OCI-M2 (cell line): Measurements from ENCODE around the gene KCNIP1.

Source experiments
- DNase-seq: peaks from one replicate; lab custom pipeline; 2025; ENCODE audit not compliant: unreplicated experiment; lab: John Stamatoyannopoulos, UW

KCNIP1 gene

GRCh38 chr5:170562166-170562874 lies 58.5 kb downstream of the KCNIP1 start:
- no peak for DNase-seq

- no peak for DNase-seq
Observed at GRCh38 chr5:170562875-170563228, 59.0 kb downstream of the KCNIP1 start.

DNA sequence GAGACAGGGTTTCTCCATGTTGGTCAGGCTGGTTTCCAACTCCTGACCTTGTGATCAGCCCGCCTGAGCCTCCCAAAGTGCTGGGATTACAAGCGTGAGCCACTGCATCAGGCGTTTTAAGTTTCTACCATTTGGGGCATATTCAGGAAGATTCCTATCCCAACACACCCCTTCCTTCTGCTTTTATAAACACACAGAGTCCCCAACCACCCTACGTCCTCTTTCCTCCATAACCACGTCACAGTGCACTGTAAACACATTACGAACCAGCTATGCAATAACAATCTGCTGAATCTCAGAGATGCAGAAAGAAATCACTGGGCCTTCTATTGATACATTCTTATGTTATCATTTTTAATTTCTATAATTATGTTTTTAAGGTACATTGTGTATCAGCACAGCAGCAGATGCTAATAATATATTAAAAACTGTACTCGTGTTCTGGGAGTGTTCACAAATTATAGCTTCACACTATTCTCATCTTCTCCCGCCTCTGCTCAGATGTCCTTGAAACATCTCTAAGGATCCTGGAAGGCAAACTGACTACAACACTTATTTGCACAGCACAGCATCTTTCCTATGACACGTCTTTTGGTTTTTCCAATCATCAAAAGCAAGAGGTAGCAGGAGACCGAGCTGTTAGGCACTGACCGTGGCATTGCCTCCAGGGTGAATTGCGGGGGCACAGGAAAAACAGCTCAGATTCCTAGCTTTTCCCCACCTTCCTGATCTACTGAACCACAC lies 60.2 kb downstream of the KCNIP1 start:
- no peak for DNase-seq

DNA sequence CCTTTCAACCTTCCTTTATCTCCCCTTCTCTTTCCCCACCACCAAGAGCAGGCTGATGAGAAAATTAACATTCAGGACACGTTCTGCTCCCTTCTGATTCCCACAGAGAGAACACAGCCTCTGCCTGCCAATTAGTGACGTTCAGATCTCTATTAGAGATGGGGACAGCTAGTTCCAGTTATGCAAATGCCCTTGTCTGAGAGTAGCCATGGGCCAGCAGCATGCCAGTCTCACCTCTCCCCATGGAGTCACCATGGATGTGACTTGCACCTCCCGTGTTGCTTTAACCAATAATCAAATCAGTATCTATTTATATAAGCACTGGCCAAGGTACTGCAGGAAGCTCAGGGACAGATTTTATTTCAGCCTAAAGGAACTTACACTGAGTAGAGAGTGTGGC lies 61.3 kb downstream of the KCNIP1 start:
- no peak for DNase-seq

DNA sequence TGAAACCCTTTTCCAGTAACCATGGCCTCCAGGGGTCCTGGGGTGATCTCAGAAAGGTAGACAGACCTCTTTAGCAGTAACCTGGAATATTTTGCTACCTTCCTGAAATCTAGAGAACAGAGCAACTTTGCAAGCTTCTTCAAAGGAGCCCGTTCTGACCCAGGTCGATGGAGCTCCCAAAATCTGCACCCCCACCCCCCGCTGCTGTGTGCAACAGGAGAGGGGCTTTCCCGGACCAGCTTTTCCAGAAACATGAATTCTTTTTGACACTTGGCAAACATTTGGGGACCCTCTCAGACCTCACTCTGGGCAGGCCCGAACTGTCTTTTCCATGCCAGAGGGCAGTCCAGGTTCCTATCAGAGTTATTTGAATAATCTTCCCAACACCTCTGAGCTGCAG lies 65.3 kb downstream of the KCNIP1 start:
- no peak for DNase-seq

DNA sequence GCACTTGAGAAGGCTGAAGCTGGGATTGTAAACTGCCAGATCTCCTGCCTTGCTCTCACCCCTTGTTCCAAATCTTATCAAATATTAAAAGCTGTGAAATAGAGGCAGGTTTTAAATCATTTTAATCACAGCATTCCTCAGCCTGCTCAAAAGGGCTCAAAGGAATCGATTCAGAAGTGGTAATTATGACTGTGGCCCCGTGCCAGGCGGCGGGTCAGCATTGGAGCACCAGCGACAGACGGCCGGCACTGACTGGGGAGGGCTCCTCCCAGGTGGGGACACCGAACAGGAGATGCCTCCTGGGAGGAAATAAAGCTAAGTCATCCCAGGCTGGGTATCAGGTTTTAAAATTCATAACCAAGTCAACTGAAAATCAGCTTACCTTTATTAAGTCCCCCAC lies 66.7 kb downstream of the KCNIP1 start:
- DNase-seq = no peak

GRCh38 chr5:170571281-170571731 lies 67.5 kb downstream of the KCNIP1 start:
- no peak for DNase-seq

- no peak for DNase-seq
Observed at GRCh38 chr5:170571875-170572852, 68.3 kb downstream of the KCNIP1 start.

DNA sequence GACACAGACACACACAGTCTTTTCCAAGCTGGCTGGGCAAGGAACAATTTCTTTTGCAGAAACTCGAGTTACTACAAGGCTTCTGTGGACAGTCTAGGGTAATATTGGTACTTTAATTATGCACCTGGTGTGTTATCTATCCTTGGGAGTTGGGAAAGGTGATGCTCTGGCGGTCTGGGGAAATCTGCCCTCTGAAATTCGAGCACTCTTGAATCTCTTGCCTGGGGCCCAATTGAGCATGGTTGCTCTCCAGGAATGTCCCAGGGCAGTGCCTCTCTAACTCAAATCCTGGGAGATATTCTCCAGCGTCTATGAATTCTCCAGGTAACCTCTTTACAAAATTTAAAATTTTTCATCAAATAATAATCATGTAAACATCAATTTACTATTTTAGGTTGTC lies 69.3 kb downstream of the KCNIP1 start:
- no peak for DNase-seq

DNA sequence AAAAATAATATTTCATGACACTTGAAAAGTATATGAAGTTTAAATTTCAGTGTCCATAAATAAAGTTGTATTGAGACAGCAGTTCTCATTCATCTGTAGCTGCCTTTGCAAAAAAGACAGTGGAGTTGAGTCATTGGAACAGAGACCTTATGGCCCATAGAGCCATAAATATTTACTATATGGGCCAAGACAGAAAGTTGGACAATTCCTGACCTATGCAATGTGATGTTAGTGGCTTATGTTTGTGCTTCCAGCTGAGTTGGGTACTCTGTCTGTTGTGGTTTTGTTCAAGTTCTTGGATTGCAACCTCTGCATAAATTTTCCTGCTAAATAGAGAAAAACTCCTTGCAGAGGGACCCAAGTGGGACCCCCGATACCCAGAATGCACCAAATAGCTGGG lies 69.8 kb downstream of the KCNIP1 start:
- no peak for DNase-seq

- DNase-seq = no peak
Observed at GRCh38 chr5:170576602-170577535, 73.0 kb downstream of the KCNIP1 start.

DNA sequence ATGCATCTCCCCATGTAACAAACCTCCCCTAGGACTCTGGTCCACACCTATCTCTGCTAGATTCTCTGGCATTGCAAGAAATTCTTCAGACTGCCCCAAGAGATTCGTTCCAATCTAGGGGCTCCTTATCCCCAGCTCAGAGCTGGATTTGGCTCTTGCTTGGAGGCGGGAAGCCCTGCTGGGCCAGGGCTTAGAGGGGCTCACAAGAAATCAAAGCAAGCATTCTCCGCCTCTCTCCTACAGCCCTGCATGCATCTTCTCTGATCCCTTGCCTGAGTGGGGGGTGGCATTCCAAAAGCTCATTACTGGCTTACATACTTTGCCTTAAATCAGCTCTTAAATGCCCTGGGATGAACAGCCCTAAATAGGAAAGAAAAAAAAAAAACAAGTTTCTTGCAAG lies 75.8 kb downstream of the KCNIP1 start:
- no peak for DNase-seq

DNA sequence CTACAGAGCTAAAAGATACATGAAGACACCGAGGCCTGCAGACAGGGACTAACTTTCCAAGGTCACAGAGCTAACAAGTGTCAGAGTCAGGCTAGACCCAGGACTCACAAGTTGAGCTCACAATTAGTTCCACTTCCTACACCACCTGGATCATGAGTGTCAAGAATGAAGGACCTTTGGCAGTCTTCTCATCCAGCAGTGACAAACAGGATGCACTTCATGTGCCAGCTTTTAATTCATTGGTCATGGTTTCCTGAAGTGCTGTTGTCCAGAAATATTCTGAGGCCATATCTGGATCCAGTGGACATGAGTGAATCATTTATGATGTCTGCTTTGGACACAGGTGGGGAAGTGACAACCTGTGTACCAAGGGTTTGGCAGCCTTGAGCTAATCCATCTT lies 77.4 kb downstream of the KCNIP1 start:
- no peak for DNase-seq

DNA sequence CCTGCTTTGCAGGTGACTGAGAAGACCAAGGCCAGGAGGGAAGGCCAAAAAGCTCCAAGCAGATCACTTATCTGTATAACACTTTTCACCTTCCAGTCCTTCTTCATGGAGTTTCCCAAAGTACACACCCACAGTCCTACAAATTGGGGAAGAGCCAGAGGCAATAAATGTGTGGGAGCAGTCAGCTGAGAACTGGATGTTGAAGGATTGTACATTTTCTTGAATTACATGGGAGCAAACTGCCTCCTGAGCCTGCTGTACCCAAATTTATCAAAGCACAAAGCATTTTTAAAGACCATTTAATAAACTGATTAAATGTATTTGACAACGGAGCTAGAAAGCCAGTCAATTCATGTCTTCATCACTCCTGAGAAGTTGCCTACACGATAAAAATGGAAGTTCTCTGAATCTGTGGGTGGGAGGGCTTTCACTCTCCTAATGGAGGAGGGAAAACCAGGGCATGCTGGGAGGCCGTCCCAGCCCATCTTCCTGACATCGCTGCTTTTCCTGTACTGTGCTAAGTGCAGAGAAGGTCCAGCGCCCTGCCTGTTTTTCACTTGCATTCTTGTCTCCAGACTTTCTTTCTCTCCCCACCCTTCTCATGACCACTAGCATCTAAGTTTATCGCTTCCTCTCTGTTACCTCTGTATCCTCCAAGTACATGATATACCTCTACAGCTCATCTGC lies 79.0 kb downstream of the KCNIP1 start:
- DNase-seq = no peak

DNA sequence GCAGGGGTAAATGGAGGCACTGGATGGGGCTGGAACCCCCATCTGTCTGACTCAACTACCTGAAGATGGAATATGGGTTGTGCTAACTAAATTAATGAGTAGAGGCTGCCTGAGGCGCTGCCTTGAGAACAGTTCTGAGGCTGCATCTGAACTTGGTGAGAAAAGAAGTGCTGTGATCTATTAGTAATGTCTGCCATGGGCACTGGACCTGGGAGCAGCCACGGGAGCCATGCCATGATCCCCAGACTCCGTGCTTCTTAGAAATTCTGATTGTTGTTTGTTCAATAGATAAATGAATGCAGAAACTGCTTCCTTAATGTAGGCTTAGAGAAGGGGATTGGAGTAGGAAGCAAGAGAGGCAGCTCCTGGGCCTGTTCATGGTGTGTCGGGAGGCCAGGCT lies 80.2 kb downstream of the KCNIP1 start:
- DNase-seq = no peak

- no peak for DNase-seq
Observed at GRCh38 chr5:170584450-170585058, 80.7 kb downstream of the KCNIP1 start.

- no peak for DNase-seq
Observed at GRCh38 chr5:170585273-170585948, 81.6 kb downstream of the KCNIP1 start.

DNA sequence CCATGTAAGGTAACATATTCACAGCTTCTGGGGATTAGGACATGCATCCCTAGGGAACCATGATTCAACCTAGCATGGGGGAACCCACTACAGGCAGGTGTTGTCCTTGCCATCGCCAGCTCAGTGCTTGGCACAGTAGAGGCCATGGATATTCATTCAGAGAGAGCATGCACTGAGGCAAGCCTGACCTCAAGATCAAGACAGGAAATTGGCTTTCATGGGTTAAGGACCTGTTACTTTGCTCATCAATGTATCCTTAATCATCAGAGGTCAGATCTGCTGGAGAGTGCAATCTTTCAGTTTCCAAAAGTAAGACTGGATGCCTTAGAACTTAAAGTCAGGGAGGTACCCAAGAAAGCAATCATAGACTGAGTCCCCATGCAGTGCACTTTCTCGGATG lies 84.0 kb downstream of the KCNIP1 start:
- no peak for DNase-seq

- DNase-seq = no peak
Observed at GRCh38 chr5:170589643-170590042, 85.8 kb downstream of the KCNIP1 start.
